PFSK-1 (cell line): ENCODE data around the gene DNAJA4.

Source experiments
- FOXP2 ChIP-seq: optimal IDR thresholded peaks from 2 replicates; pipeline ENCODE3; 2011; ENCODE audit warnings: borderline replicate concordance, control low read depth, inconsistent platforms; ENCODE audit not compliant: insufficient read depth; ENCODE audit errors: extremely low read length, extremely low read depth
- POLR2AphosphoS5 ChIP-seq: IDR thresholded peaks from 2 replicates; pipeline ENCODE4 v1.6.1; 2012; ENCODE audit warnings: low read depth, mild to moderate bottlenecking, control low read depth, low read length, moderate library complexity
- REST ChIP-seq, 2 experiments: IDR thresholded peaks; 2 replicates each; pipeline versions ENCODE4 v1.6.1 to v1.8.0; 2011 to 2012; ENCODE audit warnings: low read depth in 2 of 2, low read length in 2 of 2, control low read depth in 1 of 2, inconsistent platforms in 1 of 2, mild to moderate bottlenecking in 1 of 2, moderate library complexity in 1 of 2; ENCODE audit not compliant: insufficient read depth in 1 of 2
- SIN3A ChIP-seq: IDR thresholded peaks from 2 replicates; pipeline ENCODE4 v1.6.1; 2012; ENCODE audit warnings: mild to moderate bottlenecking, low read length, moderate library complexity, borderline replicate concordance; ENCODE audit not compliant: insufficient read depth
- TAF1 ChIP-seq: IDR thresholded peaks from 2 replicates; pipeline ENCODE4 v1.6.1; 2012; ENCODE audit warnings: low read length, control low read depth, borderline replicate concordance; ENCODE audit not compliant: insufficient read depth

DNAJA4 gene

GRCh38 chr15:78317145-78317836 is 52.9 kb downstream of the DNAJA4 start:
- TF ChIP-seq TAF1 (no peak), POLR2AphosphoS5 (no peak), FOXP2 (no peak), REST (IDR thresholded peaks at IDR 0.05; ENCODE audit: insufficient read depth in 1 of 2, low read depth in 2 of 2, low read length in 2 of 2) (no peak), SIN3A (no peak)

- TF ChIP-seq POLR2AphosphoS5 (no peak), TAF1 (no peak), REST (IDR thresholded peaks at IDR 0.05; ENCODE audit: insufficient read depth in 1 of 2, low read depth in 2 of 2, low read length in 2 of 2) (no peak), SIN3A (no peak), FOXP2 (no peak)
These were observed 55.2 kb downstream of the DNAJA4 start for GRCh38 chr15:78319588-78319987.

DNA sequence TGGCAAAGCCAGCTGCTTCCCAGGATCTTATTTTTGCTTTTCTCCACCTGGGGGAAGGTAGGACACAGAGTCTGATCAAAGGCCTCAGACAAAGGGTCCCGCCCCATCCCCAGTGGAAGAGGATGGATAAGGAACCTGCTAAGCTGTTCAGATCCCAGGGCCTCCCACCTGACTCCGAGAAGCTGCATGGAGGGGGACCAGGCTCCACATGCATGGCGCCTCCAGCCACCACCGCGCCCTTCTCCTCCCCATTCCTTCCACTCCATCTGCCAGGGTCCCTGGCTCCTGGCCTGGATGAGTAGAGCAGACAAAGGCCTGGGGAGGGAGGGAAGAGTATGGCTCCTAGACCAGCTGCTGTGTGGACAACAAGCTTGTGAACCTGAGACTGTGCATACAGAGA is 55.8 kb downstream of the DNAJA4 start:
- TF ChIP-seq SIN3A (no peak), POLR2AphosphoS5 (no peak), TAF1 (no peak), FOXP2 (no peak), REST (IDR thresholded peaks at IDR 0.05; ENCODE audit: insufficient read depth in 1 of 2, low read depth in 2 of 2, low read length in 2 of 2) (no peak)

GRCh38 chr15:78321041-78321570 is 56.7 kb downstream of the DNAJA4 start:
- TF ChIP-seq REST (IDR thresholded peaks at IDR 0.05; ENCODE audit: insufficient read depth in 1 of 2, low read depth in 2 of 2, low read length in 2 of 2): no peak
- TF ChIP-seq SIN3A: no peak
- TF ChIP-seq TAF1: no peak
- TF ChIP-seq FOXP2: no peak
- TF ChIP-seq POLR2AphosphoS5: no peak

DNA sequence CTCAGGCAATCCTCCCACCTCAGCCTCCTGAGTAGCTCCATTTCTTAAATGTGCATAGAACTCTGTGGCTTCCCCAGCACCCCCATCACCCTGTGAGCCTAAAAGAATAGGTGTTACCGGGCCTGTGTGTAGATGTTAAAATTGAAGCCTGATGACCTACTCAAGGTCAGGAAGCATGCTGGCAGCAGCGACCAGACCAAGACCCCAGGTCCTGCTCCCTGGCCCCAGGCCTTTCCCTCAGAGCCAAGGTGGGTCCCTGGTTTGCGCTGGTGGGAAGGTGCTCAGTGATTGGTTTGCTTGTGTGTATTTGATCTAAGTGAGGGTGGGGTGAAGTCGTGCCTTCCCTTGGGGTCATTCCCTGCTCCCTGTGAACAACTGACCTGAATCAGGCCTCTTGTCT is 57.4 kb downstream of the DNAJA4 start:
- TF ChIP-seq POLR2AphosphoS5: no peak
- no peak for TF ChIP-seq TAF1
- TF ChIP-seq REST (IDR thresholded peaks at IDR 0.05; ENCODE audit: insufficient read depth in 1 of 2, low read depth in 2 of 2, low read length in 2 of 2): no peak
- TF ChIP-seq SIN3A: no peak
- no peak for TF ChIP-seq FOXP2
